Measurements from ENCODE around the gene LLCFC1.

LLCFC1 gene

DNA sequence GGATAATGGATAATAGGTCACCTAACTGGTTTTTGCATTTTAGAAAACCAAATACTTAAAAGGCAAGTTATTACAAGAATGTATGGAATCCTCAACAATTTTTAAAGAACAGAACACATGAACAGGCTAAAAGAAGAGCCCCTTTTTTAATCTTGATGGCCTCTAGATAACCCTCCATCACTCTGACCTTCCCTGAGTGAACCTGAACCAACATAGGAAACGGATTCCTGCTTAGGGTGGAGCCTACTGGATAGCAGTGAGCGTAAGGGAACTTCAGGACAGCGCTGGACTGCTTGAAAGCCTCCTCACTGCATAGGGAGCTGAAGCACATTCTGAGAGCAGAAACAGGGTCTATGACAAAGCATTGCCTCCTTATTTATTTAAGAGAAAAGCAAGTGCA, 26.2 kb upstream of the LLCFC1 start:
- DNase-seq: no peak

DNA sequence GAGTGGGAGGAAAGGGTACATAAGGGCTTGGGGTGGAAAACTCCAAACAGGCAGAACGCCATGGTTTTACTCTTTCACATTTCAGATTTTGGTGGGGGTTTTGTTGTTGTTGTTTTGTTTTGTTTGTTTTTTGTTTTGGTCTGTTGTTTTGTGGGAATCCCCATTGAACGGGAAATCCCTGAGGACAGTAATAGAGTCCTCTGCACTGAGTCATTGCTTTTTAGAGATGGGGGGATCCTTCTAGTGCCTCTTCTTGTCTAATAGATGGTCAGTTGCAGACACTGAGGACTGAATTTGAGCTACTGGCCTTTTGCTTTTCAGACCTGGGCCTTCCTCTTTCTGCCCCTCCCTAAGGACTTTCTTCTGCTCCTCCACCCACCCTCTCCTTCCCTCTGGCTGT, 25.7 kb upstream of the LLCFC1 start:
- DNase-seq: no peak

- no peak for DNase-seq
Observed at GRCh38 chr7:142914121-142914520, 25.2 kb upstream of the LLCFC1 start.

DNA sequence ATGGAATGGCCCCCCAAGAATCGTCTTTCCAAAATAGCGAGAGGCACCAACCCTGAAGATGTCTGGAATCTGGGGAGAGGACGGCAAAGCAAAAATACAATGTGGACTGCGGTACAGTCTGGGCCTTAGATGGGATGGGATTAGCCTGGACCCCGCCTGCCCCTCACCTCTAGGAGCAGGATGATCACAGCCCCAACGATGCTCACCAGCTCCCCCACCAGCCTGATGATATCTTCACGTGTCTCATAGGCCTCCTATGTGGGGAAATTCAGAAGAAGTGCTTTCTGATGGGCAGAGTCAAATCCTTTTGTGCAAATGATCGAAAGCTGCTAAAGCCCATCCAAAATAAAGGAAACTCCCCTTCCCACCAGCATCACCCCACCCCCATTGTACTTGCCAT, 24.0 kb upstream of the LLCFC1 start:
- DNase-seq: no peak

DNA sequence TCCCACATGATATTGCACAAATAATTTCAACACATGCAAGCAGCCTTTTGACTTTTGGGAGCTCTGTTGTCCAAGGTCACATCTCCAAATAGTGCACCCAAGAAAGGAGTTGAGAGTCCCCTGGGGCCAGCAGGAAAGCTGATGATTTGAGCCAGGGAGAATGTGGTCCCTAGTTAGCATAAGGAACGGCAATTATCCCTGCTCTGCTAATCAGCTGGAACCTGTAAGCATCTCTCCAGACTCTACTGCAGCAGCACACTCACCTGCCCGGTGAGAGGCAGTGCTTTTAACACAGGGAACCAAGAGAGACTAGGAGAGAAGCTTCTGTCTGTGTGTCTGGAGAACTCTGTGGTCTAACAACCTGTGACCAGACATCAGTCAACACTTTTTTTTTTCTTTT, 22.8 kb upstream of the LLCFC1 start:
- no peak for DNase-seq

DNA sequence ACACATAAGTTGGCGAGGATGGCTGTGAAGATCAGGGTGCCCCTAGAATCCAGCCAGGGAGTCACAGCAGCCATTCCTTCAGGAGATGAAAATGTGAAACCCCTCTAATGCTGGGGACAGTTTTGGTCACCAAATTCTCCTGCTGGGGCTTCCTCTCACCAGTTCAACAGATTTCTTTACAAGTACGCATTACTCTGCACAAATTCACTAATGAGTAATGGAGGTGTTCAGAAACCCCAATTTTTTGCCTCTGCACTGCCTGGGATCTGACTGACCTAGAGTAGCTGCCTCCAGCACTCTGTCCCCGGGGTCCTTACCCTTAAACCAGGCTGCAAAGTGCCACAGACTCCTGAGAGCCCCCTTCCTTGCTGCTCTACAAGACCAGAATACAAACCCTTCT, 21.8 kb upstream of the LLCFC1 start:
- DNase-seq: no peak

DNA sequence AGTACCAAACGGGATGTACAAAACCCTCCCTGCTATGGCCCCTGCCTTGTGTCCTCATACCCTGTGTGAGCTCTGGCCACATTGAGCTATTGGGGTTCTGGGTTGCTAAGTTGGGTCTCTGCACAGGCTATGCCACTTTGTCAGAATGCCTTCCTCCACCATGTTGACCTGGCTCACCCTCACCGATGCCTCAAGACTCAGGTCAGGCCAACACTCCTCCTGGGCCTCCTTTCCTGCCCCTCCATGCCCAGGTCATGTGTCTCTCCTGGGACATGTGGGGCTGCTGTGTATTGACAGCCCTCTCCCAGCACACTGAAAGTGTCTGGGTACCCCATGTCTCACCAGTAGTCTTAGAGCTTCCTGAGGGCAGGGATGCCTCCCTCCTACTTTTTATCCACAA, 20.4 kb upstream of the LLCFC1 start:
- no peak for DNase-seq

DNA sequence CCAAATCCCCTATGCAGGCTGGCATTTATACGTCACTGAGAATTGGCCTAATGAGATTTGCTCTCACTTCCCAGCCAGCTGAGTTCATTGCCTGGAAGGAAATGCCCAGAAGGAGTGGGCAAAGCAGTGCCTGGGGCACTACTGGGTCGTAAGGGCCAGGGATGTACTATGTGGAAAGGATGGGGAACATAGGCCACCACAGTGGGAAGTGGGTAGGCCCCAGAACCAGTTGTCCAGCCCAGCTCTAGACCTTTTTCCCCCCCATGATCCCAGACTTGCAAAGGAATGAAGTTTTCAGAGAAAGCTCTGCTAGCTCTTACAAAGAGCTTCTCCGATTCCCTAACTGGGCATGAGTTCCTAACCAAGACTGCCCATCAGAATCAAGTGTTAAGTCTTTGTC, 19.6 kb upstream of the LLCFC1 start:
- DNase-seq: no peak

DNA sequence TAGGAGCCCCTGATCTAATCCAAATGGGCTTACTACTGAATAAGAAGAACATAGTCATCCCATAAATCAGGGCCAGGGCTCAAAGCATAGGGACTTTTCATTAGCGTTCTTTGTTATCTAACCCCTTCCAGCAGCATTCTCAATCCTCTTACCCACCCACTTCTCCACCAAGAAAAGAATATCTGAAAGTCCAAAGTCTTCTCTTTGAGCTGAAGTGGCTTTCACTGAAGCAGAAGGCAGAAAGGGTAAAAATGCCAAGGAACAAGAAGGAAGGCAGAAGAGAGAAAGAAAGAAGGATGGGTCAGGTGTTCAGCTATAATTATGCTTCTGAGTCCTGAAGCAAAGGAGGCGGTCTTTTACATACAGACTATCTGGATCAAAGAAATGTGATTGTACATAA, 15.9 kb upstream of the LLCFC1 start:
- DNase-seq: no peak

GRCh38 chr7:142925413-142925812, 13.9 kb upstream of the LLCFC1 start:
- DNase-seq: no peak

DNA sequence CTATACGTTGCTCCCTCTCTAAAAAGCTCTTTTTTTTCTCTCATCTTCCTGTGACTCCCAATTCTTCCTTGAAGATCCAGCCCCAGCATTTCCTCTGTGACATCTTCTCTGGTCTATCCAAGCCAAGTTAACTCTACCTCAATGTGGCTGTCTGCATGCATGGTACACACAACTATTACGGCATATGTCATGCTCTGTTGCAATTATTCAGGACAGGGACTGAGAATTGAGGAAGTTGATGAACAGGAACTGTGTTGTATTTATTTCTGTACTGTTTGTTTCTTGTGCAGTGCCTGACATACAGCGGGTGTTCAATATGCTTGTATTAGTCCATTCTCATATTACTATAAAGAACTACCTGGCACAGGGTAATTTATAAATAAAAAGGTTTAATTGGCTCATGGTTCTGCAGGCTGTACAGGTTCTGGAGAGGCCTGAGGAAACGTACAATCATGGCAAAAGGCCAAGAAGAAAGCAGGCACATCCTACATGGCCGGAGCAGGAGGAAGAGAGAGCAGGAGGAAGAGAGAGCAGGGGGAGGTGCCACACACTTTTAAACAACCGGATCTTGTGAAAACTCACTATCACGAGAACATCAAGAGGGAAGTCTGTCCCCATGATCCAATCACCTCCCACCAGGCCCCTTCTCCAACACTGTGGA, 12.1 kb upstream of the LLCFC1 start:
- DNase-seq: no peak

DNA sequence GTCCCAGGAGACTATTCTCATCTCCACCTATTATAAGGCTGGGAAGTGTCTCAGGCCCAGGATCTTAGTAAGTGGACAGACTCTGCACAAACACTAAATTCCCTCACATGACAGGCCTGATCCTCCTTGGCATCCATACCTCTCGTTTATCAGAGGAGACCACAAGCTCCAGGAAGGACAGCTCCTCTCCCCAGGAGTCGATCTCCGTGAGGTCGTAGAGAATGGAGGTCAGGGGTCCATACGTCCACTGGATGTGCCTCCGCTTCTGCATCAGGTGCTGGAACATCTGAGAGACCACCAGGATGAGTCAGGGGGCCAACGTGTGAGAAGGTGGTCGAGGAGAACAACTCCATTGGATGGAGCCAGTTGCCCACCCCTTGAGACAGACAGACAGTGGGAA, 11.3 kb upstream of the LLCFC1 start:
- DNase-seq: no peak

GRCh38 chr7:142930126-142930730, 9.1 kb upstream of the LLCFC1 start:
- DNase-seq: no peak

GRCh38 chr7:142932386-142933091, 6.7 kb upstream of the LLCFC1 start:
- no peak for DNase-seq

DNA sequence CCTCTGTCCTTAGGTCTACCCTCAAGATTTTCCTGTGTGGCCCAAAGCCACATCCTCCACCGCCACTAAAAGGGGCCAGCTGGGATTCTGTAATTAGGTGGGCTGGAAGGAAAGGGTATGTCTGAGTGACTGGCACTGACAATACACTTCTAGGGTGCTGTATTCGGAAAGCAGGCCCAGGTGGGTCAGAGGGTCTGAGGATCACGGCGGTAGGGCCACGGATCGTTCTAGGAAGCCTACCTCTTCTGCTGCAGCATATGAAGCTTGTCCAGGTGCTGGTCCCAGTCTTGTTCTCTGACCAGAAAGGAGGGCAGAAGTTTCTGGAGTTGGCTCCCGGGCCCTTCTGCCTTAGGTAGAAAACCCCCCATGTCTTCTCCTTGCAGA, 6.2 kb upstream of the LLCFC1 start:
- DNase-seq: no peak

DNA sequence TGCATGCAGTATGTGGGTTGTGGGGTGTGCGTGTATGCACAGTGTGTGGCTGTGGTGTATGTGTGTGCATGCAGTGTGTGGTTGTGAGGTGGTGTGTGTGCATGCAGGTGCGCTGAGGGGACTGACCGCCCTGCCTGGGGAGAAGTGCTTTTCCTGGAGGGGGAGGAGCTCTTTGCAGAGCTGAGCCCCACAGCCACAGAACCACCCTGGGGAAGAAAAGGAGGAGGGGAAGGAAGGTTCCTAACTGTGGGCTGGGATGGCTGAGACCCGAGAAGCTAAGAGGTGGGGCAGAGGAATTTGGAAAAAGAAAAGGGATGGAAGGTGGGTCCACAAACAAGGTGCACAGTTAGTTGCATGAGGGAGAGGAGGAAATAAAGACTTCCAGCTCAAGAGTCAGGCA, 5.7 kb upstream of the LLCFC1 start, which contains the start of gene TRPV5:
Gene TRPV5, minus strand, starts transcription at position 123 of the 400 bp plus-strand sequence. CDS start 287 bp downstream, outside the sequence.
- no peak for DNase-seq

- no peak for DNase-seq
Observed at GRCh38 chr7:142934056-142934455, 5.2 kb upstream of the LLCFC1 start.

DNA sequence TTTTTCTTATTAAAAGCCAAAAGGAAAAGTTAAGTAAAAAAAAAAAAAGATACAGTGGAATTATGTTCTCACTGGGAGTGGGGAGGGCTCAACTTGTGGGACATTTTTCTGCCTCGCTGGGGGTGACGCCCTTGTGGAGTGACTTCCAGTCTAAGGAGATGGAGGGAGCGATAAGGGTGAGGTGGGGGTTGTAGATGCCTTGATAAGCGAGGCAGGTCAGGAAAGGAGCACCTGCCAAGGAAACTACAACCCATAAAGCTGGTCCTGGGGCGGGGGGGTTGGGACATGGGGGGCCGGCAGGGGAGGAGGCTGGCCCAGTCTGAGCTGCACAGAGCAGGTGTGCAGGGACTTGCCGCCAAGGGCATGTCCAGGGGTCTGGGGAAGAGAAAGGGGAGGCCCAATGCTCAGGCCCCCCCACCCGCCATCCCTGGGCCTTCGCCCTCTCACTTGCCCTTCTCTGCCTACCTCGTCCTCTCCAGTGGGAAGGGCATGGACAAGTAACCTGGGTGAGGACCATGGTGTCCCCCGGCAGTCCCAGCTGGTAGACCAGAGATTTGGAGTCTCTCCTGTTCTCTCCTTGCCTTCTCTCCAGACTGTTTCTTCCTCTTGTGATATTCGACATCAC, 3.2 kb upstream of the LLCFC1 start:
- no peak for DNase-seq

DNA sequence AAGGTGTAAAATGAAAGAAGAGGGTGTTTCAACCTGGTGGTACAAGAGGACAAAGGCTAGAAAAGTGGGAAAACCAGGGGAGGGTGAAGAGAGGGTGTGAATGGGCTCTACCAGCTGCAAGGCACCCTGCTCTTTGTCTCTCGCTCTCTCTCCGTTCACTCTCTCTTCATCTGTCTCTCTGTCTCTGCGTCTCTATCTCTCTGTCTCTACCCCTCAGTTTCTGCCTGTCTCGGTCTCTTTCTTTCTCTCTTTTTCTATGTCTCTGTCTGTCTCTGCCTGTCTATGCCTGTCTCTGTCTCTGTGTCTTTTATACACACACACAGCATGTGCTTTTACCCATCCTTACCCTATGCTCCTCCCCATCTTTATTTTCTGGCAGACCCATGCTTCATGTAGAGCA, 673 bp upstream of the LLCFC1 start:
- DNase-seq: no peak

DNA sequence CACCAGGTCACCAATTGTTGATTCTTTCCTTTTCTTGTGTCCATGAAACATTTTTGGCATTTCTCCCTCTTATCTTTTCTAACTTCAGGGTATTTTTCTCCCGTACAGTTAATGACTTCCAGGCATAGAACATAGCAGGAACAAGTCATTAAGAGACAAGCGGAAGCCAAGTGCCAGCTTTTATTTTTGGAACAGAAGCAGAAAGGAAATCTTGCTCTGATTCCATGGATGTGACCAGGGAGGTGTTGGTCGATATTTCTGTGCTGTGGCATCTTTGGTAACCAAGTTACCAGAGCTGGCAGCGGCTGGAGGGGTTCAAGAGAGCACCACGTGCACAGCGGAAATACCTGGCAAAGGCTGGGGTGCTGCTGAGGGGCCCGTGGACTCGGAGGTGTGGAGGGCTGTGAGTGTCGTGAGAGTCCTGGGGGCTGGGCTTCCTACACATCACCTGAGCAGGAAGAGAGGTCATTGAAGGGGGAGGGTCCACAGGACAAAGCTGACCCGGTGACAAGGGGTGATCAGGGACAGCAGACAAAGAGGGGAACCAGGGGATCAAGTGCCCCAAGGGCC, 1.8 kb downstream of the LLCFC1 start:
- DNase-seq: no peak

DNA sequence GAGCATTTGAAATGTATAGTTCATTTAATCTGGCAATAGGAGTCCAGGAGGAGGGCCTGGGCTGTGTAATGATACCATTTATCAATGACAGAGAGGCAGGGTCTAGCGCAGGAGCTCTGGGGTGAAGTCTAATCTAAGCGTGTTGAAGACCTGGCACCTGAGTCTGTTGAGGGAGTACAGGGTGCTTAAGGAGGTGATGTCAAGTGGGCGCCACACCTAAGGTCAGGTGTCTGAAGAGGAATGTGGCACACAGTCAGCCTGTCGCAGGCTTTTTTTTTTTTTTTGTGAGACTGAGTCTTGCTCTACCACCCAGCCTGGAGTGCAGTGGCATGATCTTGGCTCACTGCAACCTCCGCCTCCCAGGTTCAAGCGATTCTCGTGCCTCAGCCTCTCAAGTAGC, 2.3 kb downstream of the LLCFC1 start:
- no peak for DNase-seq

GRCh38 chr7:142942746-142943145, 3.5 kb downstream of the LLCFC1 start:
- no peak for DNase-seq

- DNase-seq: no peak
Observed at GRCh38 chr7:142943706-142944268, 4.5 kb downstream of the LLCFC1 start.

Measured in NCI-H2029 (cell line).